A549 (cell line): ENCODE measurements around the gene ADARB2.

Source experiments
- HOXA7 ChIP-seq: fragments of 250-450 bp; sonication (Bioruptor Pico); IDR thresholded peaks from 2 replicates; pipeline ENCODE4 v1.5.0; 2020; ENCODE audit warnings: mild to moderate bottlenecking, moderate library complexity
- MAZ ChIP-seq: fragments of 150-350 bp; IDR thresholded peaks from 2 replicates; pipeline ENCODE4 v1.6.1; 2014; ENCODE audit warnings: antibody characterized with exemption, low read depth, low read length, borderline replicate concordance
- POLR2AphosphoS2 ChIP-seq: conservative IDR thresholded peaks from 2 replicates; pipeline ENCODE4 v1.6.1; 2012; ENCODE audit warnings: low read length, improper control_type of control experiment, inconsistent platforms
- RAD21 ChIP-seq, 2 experiments: fragments of >200 bp in 1 of 2; sonication (Bioruptor Twin) in 1 of 2; formaldehyde crosslinking in 1 of 2; IDR thresholded peaks in 1 of 2; conservative IDR thresholded peaks in 1 of 2; 2 replicates in 1 of 2; 3 replicates in 1 of 2; pipeline ENCODE4 v1.6.1; 2012 to 2018; ENCODE audit warnings: inconsistent platforms in 1 of 2
- RCOR1 ChIP-seq: fragments of 150-350 bp; IDR thresholded peaks from 2 replicates; pipeline ENCODE4 v1.6.1; 2014; ENCODE audit warnings: antibody characterized with exemption, low read length, low read depth
- TF ChIP-seq, protein P1 (sequence below): IDR thresholded peaks from 2 replicates; pipeline ENCODE4 v1.6.1; 2012; ENCODE audit warnings: low read depth, borderline replicate concordance
- TF ChIP-seq, protein P2 (sequence below): fragments of >200 bp; sonication (Bioruptor Twin); formaldehyde crosslinking; IDR thresholded peaks from 3 replicates; pipeline ENCODE4 v1.5.1; 2016

DNA sequence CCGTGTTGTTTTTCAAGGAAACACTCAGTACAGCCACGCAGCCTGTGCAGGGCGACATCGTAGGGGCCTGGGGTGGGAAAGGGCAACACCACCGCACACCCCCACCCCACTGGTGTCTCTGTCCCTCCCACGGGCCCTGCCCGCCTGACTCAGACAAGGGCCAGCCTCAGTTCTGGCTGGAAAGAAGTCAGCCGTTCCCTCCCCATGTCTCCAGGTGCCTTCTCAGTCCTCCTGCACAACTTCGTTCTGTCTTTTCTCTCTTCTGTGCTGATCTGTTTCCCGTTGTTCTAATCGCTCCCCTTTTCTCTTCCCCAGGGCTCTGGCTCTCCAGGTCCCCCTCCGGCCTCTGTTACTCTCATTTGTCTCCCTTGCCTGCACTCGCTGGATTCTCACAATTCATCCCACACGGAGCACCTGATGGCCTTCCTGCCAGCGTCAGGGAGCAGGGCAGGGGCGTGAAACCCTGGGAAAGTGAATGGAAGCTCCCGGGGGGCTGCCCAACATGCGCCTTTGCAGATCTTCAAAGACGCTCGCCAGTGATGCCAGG is 583.4 kb downstream of the ADARB2 start:
- TF ChIP-seq, protein P1, sequence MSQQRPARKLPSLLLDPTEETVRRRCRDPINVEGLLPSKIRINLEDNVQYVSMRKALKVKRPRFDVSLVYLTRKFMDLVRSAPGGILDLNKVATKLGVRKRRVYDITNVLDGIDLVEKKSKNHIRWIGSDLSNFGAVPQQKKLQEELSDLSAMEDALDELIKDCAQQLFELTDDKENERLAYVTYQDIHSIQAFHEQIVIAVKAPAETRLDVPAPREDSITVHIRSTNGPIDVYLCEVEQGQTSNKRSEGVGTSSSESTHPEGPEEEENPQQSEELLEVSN: no peak
- TF ChIP-seq, protein P2, sequence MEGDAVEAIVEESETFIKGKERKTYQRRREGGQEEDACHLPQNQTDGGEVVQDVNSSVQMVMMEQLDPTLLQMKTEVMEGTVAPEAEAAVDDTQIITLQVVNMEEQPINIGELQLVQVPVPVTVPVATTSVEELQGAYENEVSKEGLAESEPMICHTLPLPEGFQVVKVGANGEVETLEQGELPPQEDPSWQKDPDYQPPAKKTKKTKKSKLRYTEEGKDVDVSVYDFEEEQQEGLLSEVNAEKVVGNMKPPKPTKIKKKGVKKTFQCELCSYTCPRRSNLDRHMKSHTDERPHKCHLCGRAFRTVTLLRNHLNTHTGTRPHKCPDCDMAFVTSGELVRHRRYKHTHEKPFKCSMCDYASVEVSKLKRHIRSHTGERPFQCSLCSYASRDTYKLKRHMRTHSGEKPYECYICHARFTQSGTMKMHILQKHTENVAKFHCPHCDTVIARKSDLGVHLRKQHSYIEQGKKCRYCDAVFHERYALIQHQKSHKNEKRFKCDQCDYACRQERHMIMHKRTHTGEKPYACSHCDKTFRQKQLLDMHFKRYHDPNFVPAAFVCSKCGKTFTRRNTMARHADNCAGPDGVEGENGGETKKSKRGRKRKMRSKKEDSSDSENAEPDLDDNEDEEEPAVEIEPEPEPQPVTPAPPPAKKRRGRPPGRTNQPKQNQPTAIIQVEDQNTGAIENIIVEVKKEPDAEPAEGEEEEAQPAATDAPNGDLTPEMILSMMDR: no peak
- TF ChIP-seq RAD21 (conservative IDR thresholded peaks at IDR 0.05 in 1 of 2, IDR thresholded peaks at IDR 0.05 in 1 of 2) (no peak), RCOR1 (no peak), MAZ (no peak), HOXA7 (CRISPR knock-in tag) (no peak), POLR2AphosphoS2 (no peak)
